ENCODE results near the gene AZU1. TPM values are rescaled to one million over a fixed set of nuclear protein-coding genes. Genes with fewer than 3 reads are reported as not detected.

The AZU1 gene
- total RNA-seq, 1 experiment from 2014 or later: 1.6 TPM

GRCh38 chr19:806815-807421 is 20.7 kb upstream of the AZU1 start:
- no peak overlapping the region for H2BK120ac ChIP-seq (ENCODE audit: low read depth, low read length, poor library complexity, severe bottlenecking)
- WGBS (ENCODE audit: extremely low coverage, insufficient read length, low lambda C conversion rate): no CpG with 5 or more reads among the region's 34 CpGs
- H3K4ac ChIP-seq (ENCODE audit: low read depth, low read length): no peak overlapping the region
- H4K20me1 ChIP-seq (ENCODE audit: control insufficient read depth, insufficient read depth, insufficient read length): no peaks in the 10 kb centered on the region
- no peaks in the 10 kb centered on the region for H3K9me3 ChIP-seq (ENCODE audit: control insufficient read depth, low read depth, low read length)
- no peak overlapping the region for H4K91ac ChIP-seq (ENCODE audit: insufficient read length, low read depth, low read length)
- peak overlapping the region in 1 of 2 experiments; percentile 57; a peak in 2 of 5 replicates for H3K4me3 Mint-ChIP-seq
- H2BK5ac ChIP-seq (ENCODE audit: insufficient read length, low read length): no peak overlapping the region
- no peaks in the 10 kb centered on the region for H3K4me1 ChIP-seq (ENCODE audit: insufficient read depth, low read length)
- no peak for DNase-seq
- H3K79me1 ChIP-seq (ENCODE audit: insufficient read depth, low read depth, low read length, poor library complexity, severe bottlenecking): peaks cover 10% of the 10 kb centered on the region
- H3K14ac ChIP-seq (ENCODE audit: insufficient read depth, low read length): no peak overlapping the region
- H3K4me1 Mint-ChIP-seq: peaks cover 7 to 14% of the 10 kb centered on the region in 2 experiments
- no peak overlapping the region for H3K18ac ChIP-seq (ENCODE audit: insufficient read length, low read depth, low read length)
- H2AFZ ChIP-seq (ENCODE audit: low read length): no peak overlapping the region
- H3K79me2 ChIP-seq (ENCODE audit: insufficient read depth, low read length): peaks cover 26% of the 10 kb centered on the region; the same call in 1 of the 2 replicates
- H3K27ac Mint-ChIP-seq: peak overlapping the region in 2 of 3 experiments; percentile 90; a peak in 3 of 7 replicates
- H3K23ac ChIP-seq (ENCODE audit: insufficient read length, low read depth, low read length): no peak overlapping the region
- no peak overlapping the region for H4K8ac ChIP-seq (replicated peaks; ENCODE audit: insufficient read length, low read depth, low read length)
- no peaks in the 10 kb centered on the region for H3K23me2 ChIP-seq (ENCODE audit: insufficient read length, low read depth, low read length, poor library complexity, severe bottlenecking)
- H3K9me3 Mint-ChIP-seq: no peaks in the 10 kb centered on the region; a peak in 1 of 5 replicates
- no peak overlapping the region for H4K5ac ChIP-seq (ENCODE audit: insufficient read length, low read depth, low read length)
- H3T11ph ChIP-seq (ENCODE audit: low read length): no peak overlapping the region
- no peak overlapping the region for H3K9ac ChIP-seq (ENCODE audit: extremely low read depth, insufficient read length, low read length)
- no peaks in the 10 kb centered on the region for H3K27me3 ChIP-seq (ENCODE audit: insufficient read depth, low read length)
- H2BK12ac ChIP-seq (ENCODE audit: insufficient read length, low read depth, low read length): no peak overlapping the region
- H3K4me2 ChIP-seq (ENCODE audit: insufficient read depth, insufficient read length, low read length): no peak overlapping the region
- H3K27me3 Mint-ChIP-seq (ENCODE audit: low read depth): no peaks in the 10 kb centered on the region; the same call in 1 of the 2 replicates
- no peak overlapping the region for H2AK5ac ChIP-seq (ENCODE audit: insufficient read length, low read length)
- H3K56ac ChIP-seq (ENCODE audit: insufficient read length, low read depth, low read length): no peak overlapping the region
- H3K27ac ChIP-seq (ENCODE audit: insufficient read length, low read depth, low read length): no peak overlapping the region
- no peak overlapping the region for H2BK15ac ChIP-seq (ENCODE audit: low read depth, low read length)
- peaks cover 53 to 80% (median 76%) of the 10 kb centered on the region in 3 experiments for H3K36me3 Mint-ChIP-seq (ENCODE audit: insufficient read depth in 1 of 3, low read depth in 3 of 3)
- H2BK20ac ChIP-seq (ENCODE audit: low read depth, low read length, poor library complexity, severe bottlenecking): no peak overlapping the region
- TF ChIP-seq, protein P1, sequence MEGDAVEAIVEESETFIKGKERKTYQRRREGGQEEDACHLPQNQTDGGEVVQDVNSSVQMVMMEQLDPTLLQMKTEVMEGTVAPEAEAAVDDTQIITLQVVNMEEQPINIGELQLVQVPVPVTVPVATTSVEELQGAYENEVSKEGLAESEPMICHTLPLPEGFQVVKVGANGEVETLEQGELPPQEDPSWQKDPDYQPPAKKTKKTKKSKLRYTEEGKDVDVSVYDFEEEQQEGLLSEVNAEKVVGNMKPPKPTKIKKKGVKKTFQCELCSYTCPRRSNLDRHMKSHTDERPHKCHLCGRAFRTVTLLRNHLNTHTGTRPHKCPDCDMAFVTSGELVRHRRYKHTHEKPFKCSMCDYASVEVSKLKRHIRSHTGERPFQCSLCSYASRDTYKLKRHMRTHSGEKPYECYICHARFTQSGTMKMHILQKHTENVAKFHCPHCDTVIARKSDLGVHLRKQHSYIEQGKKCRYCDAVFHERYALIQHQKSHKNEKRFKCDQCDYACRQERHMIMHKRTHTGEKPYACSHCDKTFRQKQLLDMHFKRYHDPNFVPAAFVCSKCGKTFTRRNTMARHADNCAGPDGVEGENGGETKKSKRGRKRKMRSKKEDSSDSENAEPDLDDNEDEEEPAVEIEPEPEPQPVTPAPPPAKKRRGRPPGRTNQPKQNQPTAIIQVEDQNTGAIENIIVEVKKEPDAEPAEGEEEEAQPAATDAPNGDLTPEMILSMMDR (conservative IDR thresholded peaks at IDR 0.05): no peak
